AG04449 (cell line): ENCODE data around the gene HSPB7.
"Not testable (repeated sequence)": the region's sequence is repeated elsewhere in the genome, so short reads cannot be mapped to it uniquely, and the experiment has no call there.

ENCODE experiments used
- CTCF ChIA-PET: fragments of 350-600 bp; formaldehyde crosslinking; extraction: SDS; loops from one replicate; lab custom pipeline; 2021; ENCODE audit warnings: antibody characterized with exemption; lab: Yijun Ruan, JAX
- POLR2A ChIA-PET: fragments of 400-600, 350-600 bp; formaldehyde crosslinking; extraction: SDS; loops from one replicate; lab custom pipeline; 2020; ENCODE audit warnings: antibody characterized with exemption, inconsistent platforms; lab: Yijun Ruan, JAX
- DNase-seq: peaks from one replicate; pipeline ENCODE4 v3.0.0-alpha.2; 2010; ENCODE audit warnings: low read depth, low spot score
- H3K4me3 ChIP-seq: 2 replicates; pipeline ENCODE4 v1.5.1; 2011; ENCODE audit warnings: low read depth, mild to moderate bottlenecking, control low read depth, low read length
- CTCF ChIP-seq: IDR thresholded peaks from one replicate; pipeline ENCODE4 v1.5.1; 2011; ENCODE audit warnings: mild to moderate bottlenecking, moderate library complexity, low read length, control low read depth, inconsistent platforms; ENCODE audit not compliant: insufficient read depth; ENCODE audit errors: missing control alignments

The HSPB7 gene

DNA sequence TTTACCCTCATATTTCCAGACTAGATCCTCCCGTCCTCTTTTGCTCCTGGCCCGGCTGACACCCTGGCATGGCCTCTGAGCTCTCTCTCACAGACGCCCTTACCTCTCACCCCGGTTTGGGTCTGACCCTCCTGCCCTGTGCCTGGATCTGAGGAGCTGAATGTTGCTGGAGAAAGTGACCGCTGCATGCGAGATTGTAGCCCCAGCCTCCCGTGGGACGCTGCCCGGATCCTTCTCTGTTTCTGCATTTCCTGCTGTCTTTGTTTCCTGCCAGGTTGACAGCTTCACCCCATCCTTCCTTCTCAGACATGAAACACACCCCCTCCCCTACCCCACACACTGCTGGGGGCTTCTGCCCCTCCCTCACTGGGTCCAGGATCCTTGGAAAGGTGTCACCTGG lies 46.1 kb upstream of the HSPB7 start:
- no peak for DNase-seq
- H3K4me3 ChIP-seq: no peak overlapping the region
- ChIA-PET CTCF (interaction anchor here (2.2 to 10.8 kb wide), 2 partner anchors 15 to 54 kb away, joined by 7 to 140 read pairs; partner anchors contain the start of gene FAM131C), POLR2A (interaction anchor here (0.5 kb wide), 1 partner anchor 267 kb away, joined by 3 read pairs; no protein-coding TSS in a partner anchor)
- TF ChIP-seq CTCF: no peak

- H3K4me3 ChIP-seq: no peak overlapping the region
- ChIA-PET POLR2A (no interaction called here), CTCF (interaction anchor here (10.8 kb wide), 1 partner anchor 15 kb away, joined by 140 read pairs; the partner anchor contains the start of gene FAM131C)
- DNase-seq: no peak
- TF ChIP-seq CTCF: no peak
These were observed 45.5 kb upstream of the HSPB7 start for GRCh38 chr1:16063226-16063829.

DNA sequence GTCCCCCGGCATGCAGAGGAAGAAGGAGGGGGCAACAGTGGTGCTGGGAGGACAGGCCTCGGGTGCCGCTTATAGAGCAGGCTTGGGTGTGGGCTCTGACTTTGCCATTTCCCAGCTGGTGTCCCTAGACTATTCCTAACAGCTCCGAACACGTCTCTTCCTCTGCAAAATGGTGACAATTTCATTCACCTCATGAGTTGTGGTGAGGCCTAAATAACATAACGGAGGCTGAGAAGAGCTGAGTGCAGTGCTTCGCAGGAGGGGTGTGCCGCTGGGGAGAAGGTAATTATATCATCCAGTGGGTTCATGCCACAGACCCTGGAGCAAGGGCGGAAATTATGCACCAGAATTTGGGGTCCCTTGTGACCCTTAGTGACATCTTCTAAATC lies 44.8 kb upstream of the HSPB7 start:
- H3K4me3 ChIP-seq, CTCF ChIA-PET, DNase-seq, POLR2A ChIA-PET: not testable (repeated sequence)

DNA sequence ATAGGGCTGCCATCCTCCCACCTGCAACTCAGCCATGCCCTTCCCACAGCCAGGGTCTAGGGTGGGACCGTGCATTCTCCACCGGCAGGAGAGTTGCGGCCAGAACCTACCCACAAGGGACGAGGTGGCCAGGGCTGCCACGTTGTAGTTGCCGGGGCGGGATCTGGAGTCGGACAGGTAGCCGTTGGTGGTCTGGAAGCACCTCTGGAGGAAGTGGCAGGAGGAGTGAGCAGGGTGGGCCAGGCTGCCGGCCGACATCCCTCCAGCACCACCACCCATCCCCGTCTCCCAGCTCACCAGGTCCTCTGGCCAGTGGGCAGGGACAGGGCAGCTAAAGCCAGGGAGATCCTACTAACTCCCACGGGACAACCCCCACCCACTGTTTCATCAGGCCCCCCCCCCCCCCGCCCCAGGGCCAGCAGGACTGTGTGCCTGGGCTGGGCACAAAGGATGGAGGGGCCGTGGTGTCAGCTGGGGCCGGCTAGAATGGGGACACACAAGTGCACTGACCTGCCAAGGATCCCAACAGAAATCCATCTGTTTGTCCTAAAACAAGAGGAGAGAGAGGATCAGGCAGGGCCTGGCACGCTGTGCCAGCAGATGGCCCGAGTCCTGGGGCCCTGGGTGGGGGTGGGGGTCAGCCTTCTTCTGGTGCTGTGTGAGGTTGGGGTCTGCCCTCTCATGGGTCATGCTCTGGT lies 44.3 kb upstream of the HSPB7 start:
- CTCF ChIA-PET: interaction anchor here (2.3 kb wide), 1 partner anchor 9 kb away, joined by 10 read pairs; no protein-coding TSS in a partner anchor
- POLR2A ChIA-PET, DNase-seq: not testable (repeated sequence)

GRCh38 chr1:16061266-16061665 lies 43.4 kb upstream of the HSPB7 start:
- TF ChIP-seq CTCF: no peak
- DNase-seq: no peak
- ChIA-PET CTCF (interaction anchor here (1.3 to 2.3 kb wide), 4 partner anchors 10 to 52 kb away, joined by 3 to 10 read pairs (median 8); partner anchors contain the start of gene FAM131C), POLR2A (no interaction called here)
- H3K4me3 ChIP-seq: no peak overlapping the region

More for the DNA sequence above, 44.3 kb upstream of the HSPB7 start:
- not testable (repeated sequence) for H3K4me3 ChIP-seq

GRCh38 chr1:16058394-16059120 lies 40.7 kb upstream of the HSPB7 start:
- CTCF ChIA-PET: interaction anchor here (0.7 kb wide), 1 partner anchor 9 kb away, joined by 3 read pairs; no protein-coding TSS in a partner anchor
- DNase-seq, POLR2A ChIA-PET, H3K4me3 ChIP-seq: not testable (repeated sequence)

- H3K4me3 ChIP-seq, DNase-seq, POLR2A ChIA-PET: not testable (repeated sequence)
- CTCF ChIA-PET: interaction anchor here (0.6 to 6.2 kb wide), 6 partner anchors 19 to 340 kb away, joined by 3 to 129 read pairs (median 9); partner anchors contain the start of gene HSPB7
These were observed 39.6 kb upstream of the HSPB7 start for GRCh38 chr1:16057314-16057915.

DNA sequence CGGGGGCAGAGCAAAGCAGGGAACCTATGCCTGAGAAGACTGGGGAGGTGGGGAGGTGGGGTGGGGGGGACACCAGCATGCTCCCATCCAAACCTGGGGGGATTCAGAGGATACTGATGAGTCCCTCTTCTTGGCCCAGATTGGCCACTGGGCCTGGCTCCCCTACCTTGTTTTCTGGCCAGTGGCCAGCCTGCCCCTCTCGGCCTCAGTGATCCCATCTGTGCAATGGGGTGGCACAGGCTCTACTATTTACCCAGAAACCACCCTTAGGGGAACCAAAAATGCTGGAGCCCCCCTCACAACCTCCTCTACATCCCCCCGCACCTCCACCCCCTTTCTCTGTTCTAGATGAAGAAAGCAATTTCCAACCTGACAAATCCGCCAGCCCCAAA lies 38.7 kb upstream of the HSPB7 start:
- CTCF ChIA-PET: interaction anchor here (1.0 to 6.2 kb wide), 9 partner anchors 11 to 439 kb away, joined by 3 to 129 read pairs (median 11); partner anchors contain the start of genes CLCNKB, DDI2, FAM131C and HSPB7
- H3K4me3 ChIP-seq, POLR2A ChIA-PET, DNase-seq: not testable (repeated sequence)
